HG03575 (cell line): ENCODE results near the gene ZNF160.
"Not testable (repeated sequence)": the region's sequence is repeated elsewhere in the genome, so short reads cannot be mapped to it uniquely, and the experiment has no call there.

ENCODE experiments used
- ATAC-seq: cut with Tn5 transposase; IDR thresholded peaks from one replicate; pipeline ENCODE4 v1.9.1; 2021; ENCODE audit not compliant: unreplicated experiment, insufficient number of reproducible peaks, low FRiP score; ENCODE audit errors: extremely low read depth

ZNF160 gene

DNA sequence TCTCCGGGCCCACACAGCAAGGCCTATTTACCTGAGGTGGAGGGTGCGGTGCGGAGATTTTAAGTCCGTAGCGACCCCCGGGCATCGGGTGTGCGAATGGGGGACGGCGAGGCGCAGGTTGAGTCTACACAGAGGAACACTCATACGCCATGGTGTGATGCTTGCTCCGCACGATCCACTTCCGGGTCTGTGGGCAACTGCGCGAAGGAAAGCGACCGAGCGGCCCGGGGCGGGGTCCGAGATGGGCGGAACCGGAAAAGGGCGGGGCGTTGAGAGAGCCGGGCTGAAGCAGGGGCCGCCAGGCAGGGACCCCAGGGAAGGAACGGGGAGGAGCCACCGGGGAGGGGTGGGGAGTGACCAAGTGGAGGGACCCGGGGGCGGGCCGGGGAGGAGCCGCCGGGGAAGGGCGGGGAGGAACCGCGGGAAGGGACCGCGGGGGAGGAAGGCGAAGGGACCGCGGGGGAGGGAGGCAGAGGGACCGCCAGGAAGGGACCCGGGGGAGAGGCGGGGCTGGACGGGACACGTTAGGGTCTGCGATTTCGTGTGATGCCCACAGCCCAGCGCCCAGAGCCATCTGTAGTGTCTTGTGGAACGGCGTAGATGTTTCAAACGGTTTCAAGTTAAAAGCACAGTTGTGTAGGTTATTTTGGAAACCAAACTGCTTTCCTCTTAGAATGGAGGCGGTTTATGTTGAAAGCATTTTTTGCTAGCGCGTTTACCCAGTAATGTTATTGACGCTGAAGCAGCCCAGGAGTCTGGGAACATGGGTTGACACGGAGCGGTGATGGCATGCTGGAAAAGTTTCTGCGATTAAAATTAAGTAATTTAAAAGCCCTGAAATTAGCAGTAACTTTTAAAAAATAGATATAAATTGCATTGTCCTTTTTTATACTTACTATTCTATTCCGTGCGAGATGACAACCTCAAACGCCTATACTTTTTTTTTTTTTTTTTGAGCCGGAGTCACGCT is at the start of gene ZNF160:
ZNF160 (minus strand) TSS at position 189 of the 970 bp plus-strand sequence. CDS start 17,146 bp downstream, outside the sequence.
- ATAC-seq: no peak

DNA sequence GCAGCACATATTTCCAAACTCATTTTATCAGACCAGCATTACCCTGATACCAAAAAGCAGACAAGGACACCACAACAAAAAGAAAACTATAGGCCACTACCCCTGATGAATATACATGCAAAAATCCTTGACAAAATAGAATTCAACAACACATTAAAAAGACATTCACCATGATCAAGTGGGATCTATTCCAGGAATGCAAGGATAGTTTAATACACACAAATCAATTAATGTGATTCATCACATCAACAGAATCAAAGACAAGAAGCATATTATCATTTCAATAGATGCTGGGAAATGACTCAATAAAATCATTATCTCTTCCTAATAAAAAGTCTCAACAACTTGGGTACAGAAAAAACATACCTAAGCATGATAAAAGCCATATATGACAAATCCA is 44.4 kb upstream of the ZNF160 start:
- ATAC-seq: no peak

DNA sequence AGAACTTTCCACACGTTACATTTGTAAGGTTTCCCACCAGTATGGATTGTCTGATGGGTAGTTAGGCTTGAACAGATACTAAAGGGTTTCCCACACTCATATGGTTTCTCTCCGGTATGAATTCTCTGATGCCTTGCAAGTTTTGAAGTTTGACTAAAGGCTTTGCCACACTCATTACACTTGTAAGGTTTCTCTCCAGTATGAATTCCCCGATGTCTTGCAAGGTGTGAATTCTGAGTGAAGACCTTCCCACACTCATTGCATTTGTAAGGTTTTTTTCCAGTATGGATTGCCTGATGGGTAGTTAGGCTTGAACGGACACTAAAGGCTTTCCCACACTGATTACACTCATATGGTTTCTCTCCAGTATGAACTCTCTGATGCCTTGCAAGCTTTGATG is 37.1 kb upstream of the ZNF160 start:
- ATAC-seq: no peak

DNA sequence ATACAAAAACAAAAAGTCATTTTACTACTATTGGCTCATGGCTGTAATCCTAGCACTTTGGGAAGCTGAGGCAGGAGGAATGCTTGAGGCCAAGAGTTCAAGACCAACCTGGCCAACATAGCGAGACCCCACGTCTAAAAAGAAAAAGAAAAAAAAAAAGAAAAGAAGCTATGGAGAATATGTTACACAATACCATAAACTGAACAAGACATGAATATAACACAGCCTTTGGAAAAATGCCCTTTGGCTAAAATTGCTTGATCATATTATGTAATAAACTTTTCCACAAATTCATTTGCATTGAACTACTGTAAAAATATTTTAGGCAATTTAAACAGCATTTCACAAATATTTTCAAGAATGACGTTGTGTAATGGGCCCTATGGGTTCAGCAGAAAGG is 33.2 kb upstream of the ZNF160 start:
- no peak for ATAC-seq

DNA sequence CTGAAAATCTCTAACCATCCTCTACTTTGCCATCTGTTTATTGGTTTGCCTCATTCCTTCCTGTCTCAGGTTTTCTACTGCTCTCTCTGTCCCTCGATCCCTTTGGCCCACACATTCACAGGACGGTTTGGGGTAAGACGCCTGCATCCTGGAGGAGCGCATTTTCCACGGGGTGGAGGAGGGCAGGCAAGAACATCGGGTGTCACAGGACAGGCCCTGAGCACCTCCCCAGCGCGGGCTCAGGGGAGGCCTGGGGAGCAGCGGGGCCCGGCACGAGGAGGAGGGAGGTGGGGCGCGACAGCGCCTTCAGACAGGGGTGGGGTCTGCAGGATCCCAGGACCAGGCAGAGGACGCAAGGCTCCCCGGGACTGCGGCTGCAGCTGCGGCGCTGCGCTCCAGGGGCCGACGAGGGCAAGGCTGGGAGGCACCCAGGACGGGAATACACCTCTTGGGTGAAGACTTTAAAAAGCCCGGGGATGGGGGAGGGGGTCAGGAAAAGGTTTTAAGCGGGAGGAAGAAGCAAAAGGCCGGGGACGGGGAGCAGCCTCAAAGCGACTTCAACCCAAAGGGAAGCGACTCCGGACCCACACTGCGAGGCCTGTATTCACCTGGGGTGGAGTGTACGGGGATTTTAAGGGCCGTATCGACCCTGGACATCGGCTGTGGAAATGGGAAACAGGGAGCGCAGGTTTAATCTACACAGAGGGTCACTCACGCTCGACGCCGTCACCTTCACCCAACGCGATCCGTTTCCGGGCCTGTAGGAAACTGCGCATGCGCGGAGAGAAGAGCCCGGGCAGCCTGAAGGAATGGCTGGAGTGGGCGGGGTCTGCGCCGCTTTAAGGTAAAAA is 29.1 kb upstream of the ZNF160 start, which contains the start of gene ZNF415:
ZNF415 (minus strand) TSS at position 770 of the 851 bp plus-strand sequence. CDS start 10,234 bp downstream, outside the sequence.
- ATAC-seq: no peak

DNA sequence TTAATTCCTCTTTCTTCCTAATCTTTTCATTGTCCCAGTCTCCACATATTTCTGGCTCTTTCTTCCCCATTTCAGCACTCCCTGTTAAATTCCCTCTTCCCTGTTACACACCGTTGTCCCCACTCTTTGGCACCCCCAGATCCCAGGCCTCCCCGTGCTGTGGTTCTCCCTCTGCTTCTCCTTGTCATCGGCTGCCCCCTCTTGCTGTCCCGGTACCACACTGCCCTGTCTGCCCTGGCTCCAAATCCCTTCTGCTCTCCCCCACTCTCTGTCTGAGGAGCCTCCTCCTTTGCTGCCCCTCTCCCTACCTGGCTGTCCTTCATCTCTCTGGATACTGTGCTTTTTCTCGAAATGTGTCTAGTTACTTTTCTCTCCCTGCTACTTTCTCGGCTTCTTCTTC is 28.5 kb upstream of the ZNF160 start:
- no peak for ATAC-seq

DNA sequence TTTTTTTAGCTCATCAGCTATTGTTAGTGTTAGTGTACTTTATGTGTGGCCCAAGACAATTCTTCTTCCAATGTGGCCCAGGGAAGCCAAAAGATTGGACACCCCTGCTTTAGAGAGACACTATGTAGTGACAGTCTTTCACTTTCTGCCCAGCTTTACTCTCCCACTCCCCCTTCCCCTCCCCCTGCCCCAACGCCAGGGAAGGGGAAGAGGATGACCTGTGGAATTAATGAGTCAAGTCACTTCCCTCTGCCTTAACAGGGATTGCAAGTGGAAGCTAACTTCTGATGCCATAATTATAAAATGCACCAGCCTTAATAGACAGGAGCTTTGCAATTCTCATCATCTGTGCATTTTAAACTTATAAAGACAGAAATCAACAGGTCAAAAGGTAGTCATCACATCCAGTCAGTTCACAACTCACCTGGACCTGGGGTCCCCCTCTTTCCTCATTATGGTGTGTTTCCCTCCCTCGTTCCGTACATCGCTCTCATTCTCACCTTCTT is 27.9 kb upstream of the ZNF160 start:
- no peak for ATAC-seq

DNA sequence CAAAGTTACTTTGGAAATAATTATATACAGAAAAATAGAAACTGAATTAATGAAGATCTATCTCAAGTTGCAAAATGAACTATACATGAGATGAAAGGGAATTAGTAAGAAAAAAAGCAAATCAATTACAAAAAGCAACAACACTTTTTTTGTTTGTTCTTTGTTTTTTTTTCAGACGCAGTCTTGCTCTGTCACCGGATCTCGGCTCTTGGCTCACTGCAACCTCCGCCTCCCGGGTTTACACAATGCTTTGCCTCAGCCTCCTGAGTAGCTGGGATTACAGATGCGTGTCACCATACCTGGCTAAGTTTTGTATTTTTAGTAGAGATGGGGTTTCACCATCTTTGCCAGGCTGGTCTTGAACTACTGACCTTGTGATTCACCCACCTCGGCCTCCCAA is 27.3 kb upstream of the ZNF160 start:
- ATAC-seq: no peak

DNA sequence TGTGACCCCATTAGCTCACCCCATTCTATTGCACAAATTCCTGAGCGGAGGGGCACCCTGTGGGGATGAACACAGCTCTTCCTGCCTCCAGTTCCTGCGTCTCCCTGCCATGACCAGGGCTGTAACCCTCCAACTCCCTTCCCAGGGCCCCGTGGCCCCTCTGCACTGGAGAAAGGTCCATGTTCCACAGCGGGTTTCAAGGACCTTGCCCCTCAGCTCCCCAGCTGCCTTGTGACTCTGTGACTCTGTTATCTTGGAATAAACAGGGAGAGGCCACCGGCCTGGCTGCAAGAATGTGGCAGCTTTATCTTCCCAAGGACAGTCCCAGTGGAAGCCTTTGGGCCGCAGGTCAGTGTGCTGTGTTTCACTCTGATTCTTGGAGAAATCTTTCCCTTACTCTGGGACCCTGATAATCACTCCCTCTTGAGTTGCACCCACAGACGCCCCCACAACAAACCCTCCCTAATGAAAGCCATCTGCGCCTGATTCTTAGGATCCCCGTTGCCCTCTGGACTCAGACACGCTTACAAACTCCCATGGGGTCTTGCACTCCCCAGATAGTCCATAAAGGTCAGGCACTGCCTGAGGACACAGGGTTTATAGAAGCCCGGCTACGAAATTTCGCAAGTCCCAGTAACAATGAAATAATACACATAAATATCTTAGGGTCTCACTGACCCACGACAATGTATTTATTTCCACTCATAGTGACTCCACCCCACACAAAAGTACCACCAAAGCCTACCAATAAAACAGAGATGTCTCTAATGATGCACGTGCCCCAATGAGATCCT is 23.7 kb upstream of the ZNF160 start:
- ATAC-seq: not testable (repeated sequence)

DNA sequence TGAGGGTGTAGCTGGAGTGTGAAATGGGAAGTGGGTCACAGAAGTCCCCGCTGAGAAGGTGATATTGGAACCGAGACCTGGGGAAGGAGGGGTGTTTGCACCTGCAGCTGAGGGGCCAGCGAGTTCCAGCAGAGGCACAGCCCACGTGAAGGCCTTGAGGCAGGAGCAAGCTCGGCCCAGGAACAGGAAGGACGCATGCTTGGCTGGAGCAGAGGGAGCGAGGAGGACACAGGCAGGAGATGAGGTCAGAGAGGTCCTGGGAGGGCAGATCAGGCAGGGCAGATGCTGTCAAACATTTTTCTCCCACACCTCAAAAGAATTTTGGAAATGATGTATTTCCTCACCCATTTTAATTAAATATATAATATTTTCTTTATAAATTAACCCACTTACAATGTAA is 20.2 kb upstream of the ZNF160 start:
- no peak for ATAC-seq

DNA sequence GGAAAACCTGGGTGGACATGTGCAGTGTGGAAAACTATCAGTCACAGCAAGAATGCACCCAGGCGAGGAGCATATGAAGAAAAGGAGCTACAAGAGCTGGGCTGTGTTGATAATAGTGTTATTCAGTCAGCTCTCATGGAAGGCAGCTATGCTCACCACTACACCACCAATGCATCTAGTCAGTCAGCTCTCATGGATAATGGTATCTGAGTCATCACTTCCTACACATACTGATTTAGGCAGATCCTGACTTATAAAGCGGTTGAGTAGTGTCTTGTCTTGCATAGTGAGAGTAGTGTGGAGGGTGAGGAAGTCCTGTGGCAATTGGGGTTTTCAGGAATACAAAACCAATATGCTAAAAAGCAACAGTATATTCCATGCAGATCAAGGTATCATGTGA is 9.1 kb upstream of the ZNF160 start:
- no peak for ATAC-seq

DNA sequence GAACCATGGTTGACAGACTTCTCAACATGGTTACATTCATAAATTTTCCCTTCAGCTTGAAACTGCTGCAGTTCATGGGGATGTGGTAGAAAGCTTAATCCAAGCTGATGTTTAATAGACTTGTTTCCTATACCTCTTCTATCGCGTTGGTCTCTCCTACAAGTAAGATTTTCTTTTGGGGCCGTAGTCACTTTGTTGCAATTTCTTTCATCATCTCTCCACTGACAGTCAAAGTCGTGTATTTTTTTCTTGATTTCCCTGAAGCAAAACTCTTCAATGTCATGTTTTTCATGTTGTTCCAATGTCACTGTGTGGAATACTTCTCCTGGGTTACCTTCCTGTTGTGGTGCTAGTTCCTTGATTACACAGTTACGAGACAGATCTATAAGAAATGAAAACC is 6.3 kb upstream of the ZNF160 start:
- no peak for ATAC-seq

DNA sequence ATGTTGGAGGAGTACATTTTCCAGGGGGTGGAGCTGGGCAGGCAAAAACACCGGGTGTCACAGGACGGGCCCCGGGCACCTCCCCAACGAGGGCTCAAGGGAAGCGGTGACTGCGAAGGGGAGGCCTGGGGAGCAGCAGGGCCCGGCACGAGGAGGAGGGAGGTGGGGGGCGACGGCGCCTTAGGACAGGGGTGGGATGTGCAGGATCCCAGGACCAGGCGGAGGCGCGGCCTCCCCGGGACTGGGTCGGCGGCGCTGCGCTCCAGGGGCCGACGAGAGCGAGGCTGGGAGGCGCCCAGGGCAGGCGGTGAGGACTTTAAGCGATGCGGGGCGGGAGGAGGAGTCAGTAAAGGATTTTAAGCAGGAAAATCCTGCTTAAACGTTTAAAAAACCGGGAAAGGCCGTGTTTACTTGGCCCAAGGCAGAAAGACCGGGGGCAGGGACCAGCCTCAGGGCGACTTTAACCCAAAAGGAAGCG is 427 bp downstream of the ZNF160 start:
- ATAC-seq: no peak

DNA sequence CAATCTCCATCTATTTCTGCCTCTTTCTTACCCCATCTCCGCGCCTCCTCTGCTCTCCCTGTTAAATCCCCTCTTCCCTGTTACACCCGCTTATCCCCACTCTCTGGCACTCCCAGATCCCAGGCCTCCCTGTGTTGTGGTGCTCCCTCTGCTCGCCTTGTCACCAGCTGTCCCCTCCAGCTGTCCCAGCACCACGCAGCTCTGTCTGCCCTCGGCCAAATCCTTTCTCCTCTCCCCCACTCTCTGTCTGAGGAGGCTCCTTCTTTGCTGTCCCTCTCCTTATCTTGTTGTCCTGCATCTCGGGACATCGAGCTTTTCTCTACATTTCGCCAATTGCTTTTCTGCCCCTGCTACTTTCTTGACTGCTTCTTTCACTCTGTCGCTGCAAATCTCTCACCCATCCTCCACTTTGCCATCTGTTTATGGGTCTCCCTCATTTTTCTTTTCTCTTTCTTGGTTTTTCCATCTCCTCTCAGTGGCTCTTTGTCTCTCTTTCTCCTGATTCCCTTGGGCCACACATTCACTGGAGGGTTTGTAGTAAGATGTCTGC is 941 bp downstream of the ZNF160 start:
- no peak for ATAC-seq

DNA sequence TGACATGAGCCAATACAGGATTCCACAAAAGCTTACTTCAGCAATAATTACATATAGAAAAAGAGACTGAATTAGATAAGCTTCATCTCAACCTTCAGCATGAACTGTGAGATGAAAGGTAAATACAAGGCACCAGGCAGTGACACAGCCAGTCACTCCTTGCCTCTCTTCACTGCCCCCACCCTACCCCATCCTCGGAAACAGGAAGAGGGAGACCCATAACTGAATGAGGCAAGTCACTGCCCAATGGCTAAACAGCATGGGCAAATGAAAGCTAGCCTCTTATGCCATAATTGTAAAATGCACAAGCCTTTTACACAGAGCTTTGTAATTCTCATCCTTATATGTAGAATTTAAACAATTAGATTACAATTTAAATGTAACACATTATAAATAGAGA is 1.7 kb downstream of the ZNF160 start:
- ATAC-seq: no peak

DNA sequence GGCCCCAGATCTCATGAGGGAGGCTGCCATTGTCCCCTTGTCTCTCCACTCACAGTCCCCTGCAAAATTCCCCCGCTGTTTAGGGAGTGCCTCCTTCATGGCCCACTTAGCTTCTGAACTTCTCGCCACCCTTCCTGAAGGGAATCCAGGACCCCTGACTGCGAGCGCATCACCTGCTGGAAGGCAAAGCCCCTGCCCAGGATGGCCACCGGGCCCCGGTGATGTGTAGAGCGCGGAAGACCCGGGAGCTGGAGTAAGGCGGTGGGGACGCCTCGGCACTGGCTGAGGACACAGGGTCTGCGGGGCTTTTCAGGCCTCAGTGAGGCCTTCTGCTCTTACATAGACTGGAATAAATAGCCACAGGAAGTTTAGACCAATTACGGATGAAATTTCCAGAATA is 4.7 kb downstream of the ZNF160 start:
- not testable (repeated sequence) for ATAC-seq

DNA sequence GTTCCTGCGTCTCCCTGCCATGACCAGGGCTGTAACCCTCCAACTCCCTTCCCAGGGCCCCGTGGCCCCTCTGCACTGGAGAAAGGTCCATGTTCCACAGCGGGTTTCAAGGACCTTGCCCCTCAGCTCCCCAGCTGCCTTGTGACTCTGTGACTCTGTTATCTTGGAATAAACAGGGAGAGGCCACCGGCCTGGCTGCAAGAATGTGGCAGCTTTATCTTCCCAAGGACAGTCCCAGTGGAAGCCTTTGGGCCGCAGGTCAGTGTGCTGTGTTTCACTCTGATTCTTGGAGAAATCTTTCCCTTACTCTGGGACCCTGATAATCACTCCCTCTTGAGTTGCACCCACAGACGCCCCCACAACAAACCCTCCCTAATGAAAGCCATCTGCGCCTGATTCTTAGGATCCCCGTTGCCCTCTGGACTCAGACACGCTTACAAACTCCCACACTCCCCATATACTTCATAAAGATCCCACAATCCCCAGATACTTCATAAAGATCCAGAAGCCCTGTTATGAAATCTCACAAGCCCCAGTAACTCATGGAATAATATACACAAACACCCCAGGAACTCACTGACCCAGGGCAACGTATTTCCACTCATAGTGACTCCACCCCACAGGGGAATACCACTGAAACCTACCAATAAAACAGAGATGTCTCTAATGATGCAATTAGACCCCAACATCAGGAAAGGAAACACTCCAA is 6.1 kb downstream of the ZNF160 start:
- ATAC-seq: not testable (repeated sequence)

DNA sequence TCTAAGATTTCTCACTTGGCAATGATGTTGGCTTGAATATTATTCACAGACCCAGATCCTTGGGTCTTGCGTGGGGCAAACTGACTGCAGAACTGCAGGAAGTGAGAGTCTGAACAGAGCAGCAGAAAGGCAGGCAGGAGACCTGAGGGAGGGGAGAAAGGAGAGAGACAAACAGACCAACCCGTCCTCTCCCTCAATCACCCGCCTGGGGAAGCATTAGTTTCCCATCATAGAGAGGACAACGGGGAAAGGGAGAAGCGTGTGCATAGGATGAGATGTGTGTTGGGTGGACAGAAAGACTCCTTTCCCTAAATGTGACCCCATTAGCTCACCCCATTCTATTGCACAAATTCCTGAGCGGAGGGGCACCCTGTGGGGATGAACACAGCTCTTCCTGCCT is 6.6 kb downstream of the ZNF160 start:
- ATAC-seq: not testable (repeated sequence)
